DND-41 (cell line): Measurements from ENCODE around the gene ACOXL.

Source experiments
- CTCF ChIP-seq: IDR thresholded peaks from 2 replicates; pipeline ENCODE4 v1.5.1; 2012; ENCODE audit warnings: borderline replicate concordance, low read length, moderate library complexity, mild to moderate bottlenecking; ENCODE audit not compliant: poor library complexity, severe bottlenecking; ENCODE audit errors: extremely low read depth
- EZH2 ChIP-seq: IDR thresholded peaks from 3 replicates; pipeline ENCODE4 v1.6.1; 2012; ENCODE audit warnings: borderline replicate concordance, low read depth, mild to moderate bottlenecking, moderate library complexity, low read length, inconsistent platforms; ENCODE audit not compliant: severe bottlenecking

- TF ChIP-seq CTCF (no peak), EZH2 (no peak)
Observed at GRCh38 chr2:110794951-110795350, 62.6 kb downstream of the ACOXL start.
